B cell (primary cell): ENCODE measurements around the gene RGS6.

Experiments used
- CTCF ChIP-seq: fragments of 200-600 bp; IDR thresholded peaks from one replicate; pipeline ENCODE4 v1.8.0; 2022; ENCODE audit warnings: antibody characterized with exemption, mild to moderate bottlenecking
- EZH2 ChIP-seq: IDR thresholded peaks from 2 replicates; pipeline ENCODE4 v1.6.1; 2012; ENCODE audit warnings: borderline replicate concordance, low read depth, mild to moderate bottlenecking, moderate library complexity, low read length; ENCODE audit not compliant: insufficient read depth, poor library complexity, severe bottlenecking

GRCh38 chr14:72557671-72558070 is 625.4 kb downstream of the RGS6 start:
- TF ChIP-seq CTCF = no peak
- no peak for TF ChIP-seq EZH2
